ENCODE measurements around the gene HERC5.
A peak's percentile ranks its signal among the peaks of the same experiment; 100 is the strongest.

The HERC5 gene

DNA sequence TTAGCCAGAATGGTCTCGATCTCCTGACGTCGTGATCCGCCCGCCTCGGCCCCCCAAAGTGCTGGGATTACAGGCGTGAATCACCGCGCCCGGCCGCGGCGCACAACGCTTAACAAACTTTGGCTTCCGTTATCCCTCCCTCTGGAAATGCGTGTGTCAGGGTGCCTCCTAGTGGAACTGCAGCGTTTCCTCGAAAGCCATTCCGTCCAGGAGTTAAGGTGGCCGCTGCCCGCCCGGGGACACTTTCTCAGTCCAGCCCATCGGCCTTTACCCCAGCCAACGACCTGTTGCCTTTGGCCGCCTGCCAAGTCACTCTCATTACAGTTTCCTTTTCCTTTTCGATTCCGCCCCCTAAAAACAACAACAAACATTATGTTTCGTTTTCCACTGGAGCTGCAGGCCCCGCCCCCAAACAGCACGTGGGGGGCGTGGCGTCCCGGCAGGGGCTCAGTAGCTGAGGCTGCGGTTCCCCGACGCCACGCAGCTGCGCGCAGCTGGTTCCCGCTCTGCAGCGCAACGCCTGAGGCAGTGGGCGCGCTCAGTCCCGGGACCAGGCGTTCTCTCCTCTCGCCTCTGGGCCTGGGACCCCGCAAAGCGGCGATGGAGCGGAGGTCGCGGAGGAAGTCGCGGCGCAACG, at the start of gene HERC5:
HERC5 (plus strand) TSS at position 450 of the 637 bp plus-strand sequence; CDS start at position 601, 151 bp downstream.
- DNase-seq (ENCODE audit: low read depth): peak; percentile 76
- H3K4me3 ChIP-seq (ENCODE audit: low read length): peak within 1 kb of the TSS; percentile 68
- TF ChIP-seq, protein P1, sequence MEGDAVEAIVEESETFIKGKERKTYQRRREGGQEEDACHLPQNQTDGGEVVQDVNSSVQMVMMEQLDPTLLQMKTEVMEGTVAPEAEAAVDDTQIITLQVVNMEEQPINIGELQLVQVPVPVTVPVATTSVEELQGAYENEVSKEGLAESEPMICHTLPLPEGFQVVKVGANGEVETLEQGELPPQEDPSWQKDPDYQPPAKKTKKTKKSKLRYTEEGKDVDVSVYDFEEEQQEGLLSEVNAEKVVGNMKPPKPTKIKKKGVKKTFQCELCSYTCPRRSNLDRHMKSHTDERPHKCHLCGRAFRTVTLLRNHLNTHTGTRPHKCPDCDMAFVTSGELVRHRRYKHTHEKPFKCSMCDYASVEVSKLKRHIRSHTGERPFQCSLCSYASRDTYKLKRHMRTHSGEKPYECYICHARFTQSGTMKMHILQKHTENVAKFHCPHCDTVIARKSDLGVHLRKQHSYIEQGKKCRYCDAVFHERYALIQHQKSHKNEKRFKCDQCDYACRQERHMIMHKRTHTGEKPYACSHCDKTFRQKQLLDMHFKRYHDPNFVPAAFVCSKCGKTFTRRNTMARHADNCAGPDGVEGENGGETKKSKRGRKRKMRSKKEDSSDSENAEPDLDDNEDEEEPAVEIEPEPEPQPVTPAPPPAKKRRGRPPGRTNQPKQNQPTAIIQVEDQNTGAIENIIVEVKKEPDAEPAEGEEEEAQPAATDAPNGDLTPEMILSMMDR (conservative IDR thresholded peaks at IDR 0.05; ENCODE audit: low read length): peak; percentile 65

DNA sequence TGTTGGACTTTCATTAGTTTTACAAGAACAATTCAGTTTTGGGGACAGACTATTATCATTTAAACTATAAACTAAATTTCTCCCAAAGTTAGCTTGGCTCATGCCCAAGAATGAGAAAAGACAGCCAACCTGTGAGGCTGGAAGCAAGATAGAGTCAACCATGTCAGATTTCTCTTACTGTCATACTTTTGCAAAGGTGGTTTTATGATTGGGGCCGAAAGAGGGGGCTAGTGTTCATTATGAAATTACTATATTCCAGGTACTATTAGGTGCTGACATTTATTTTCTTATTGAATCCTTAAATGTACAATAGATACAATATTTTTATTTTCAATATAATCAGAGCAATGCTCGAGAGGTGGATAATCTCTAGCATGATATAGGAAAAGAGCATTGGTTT, 47.7 kb upstream of the HERC5 start:
- H3K4me3 ChIP-seq (ENCODE audit: low read length): no peak overlapping the region
- TF ChIP-seq, protein P1 (conservative IDR thresholded peaks at IDR 0.05; ENCODE audit: low read length): no peak
- DNase-seq (ENCODE audit: low read depth): no peak

DNA sequence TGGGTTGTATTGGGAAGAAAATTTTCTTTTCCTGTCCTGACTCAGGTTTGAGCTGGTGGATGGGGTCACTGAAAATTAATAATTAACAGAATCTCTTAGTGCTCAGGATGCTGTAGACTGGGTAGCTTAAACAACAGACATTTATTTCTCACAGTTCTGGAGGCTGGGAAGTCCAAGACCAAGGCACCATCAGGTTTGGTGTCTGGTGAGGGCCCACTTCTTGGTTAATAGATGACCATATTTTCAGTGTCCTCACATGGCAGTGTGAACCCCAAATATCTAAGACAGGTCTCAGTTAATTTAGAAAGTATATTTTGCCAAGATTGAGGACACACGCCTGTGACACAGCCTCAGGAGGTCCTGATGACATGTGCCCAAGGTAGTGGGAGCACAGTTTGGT, 47.1 kb upstream of the HERC5 start:
- DNase-seq (ENCODE audit: low read depth): no peak
- TF ChIP-seq, protein P1 (conservative IDR thresholded peaks at IDR 0.05; ENCODE audit: low read length): no peak

DNA sequence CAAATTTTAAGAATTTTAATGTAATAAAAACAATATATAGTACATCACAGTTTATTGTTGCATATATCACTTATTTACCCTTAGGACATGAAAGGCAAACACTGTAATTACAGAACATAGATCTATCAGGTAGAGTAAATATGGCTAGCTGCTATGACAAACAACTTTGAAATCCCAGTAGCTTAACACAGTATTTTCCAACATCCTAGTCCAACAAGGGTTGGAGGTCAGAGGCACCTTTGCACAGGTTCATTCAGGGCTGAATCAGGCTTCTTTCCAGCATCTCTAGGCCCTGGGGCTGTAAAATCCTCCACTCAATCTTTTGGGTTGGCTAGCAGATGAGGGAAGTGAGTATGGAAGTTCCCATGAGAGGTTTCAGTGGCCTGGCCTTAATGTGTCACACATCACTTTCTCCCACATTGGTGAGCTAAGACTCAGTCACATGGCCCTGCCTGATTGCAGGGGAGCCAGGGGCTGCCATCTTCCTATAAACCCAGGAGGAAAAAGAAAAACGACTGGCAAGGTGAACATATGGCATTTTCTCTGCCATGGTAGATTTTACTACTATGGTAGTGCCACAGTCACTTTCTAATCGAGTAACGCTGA, 45.3 kb upstream of the HERC5 start:
- TF ChIP-seq, protein P1 (conservative IDR thresholded peaks at IDR 0.05; ENCODE audit: low read length): no peak
- no peak for DNase-seq (ENCODE audit: low read depth)

More for the DNA sequence above, 47.1 kb upstream of the HERC5 start:
- H3K4me3 ChIP-seq (ENCODE audit: low read length): no peak overlapping the region

DNA sequence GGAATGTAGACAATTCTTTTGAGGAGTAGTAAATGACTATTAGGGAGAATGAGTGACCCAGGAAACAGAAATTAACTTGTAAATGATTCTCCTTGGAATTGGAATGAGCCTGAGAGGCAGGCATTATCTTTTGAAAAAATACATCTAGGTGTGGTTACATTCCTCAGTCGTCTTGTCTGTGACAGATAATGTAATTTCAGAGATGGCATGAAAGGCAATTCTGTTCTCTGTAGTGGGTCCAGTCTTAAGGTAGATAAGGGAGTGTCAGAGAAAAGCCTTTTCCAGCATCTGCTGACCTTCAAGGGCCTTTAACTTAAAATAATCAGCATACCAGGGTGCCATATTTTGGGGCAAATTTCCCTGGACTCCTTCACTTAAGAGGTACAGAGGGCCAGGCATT, 43.1 kb upstream of the HERC5 start:
- TF ChIP-seq, protein P1 (conservative IDR thresholded peaks at IDR 0.05; ENCODE audit: low read length): no peak
- DNase-seq (ENCODE audit: low read depth): no peak
- H3K4me3 ChIP-seq (ENCODE audit: low read length): no peak overlapping the region

More for the DNA sequence above, 45.3 kb upstream of the HERC5 start:
- no peak overlapping the region for H3K4me3 ChIP-seq (ENCODE audit: low read length)

DNA sequence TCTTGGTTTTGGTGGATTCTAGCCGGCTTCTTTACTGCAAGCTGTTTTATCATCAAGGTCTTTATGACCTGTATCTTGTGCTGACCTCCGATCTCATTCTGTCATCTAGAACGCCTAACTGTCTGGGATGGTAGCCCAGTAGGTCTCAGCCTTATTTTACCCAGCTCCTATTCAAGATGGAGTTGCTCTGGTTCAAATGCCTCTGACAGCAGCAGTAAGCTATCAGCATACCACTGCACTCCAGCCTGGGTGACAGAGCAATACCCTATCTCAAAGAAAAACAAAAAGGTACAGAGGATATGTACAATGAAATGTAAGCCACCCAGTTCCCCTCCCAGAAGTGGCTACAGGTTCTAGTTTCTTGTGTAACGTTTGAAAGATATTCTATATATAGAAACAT, 42.2 kb upstream of the HERC5 start:
- no peak for DNase-seq (ENCODE audit: low read depth)
- TF ChIP-seq, protein P1 (conservative IDR thresholded peaks at IDR 0.05; ENCODE audit: low read length): no peak
- H3K4me3 ChIP-seq (ENCODE audit: low read length): no peak overlapping the region

DNA sequence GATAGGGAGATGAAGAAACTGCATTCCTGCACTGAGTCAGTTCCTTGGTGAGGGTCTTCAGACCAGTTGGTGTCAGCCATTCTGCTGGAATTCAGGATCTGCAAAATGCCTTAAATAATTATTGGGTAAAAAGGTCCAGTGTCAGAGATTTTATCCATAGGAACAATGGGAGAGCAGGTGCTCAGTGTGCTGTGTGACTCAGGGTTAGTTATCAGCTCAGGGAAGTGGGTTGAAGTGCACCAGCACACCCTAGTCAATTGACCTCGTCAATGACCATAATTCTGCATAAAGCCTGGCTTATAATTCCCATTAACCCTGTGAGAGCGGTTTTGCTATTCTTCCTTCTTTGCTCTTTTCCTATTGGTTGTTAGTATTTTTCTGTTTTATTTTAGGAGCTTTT, 40.9 kb upstream of the HERC5 start:
- no peak overlapping the region for H3K4me3 ChIP-seq (ENCODE audit: low read length)
- DNase-seq (ENCODE audit: low read depth): no peak
- TF ChIP-seq, protein P1 (conservative IDR thresholded peaks at IDR 0.05; ENCODE audit: low read length): no peak
